Hepatocyte (in vitro differentiated cells): ENCODE data around the gene NRIP1. TPM values are rescaled to one million over a fixed set of nuclear protein-coding genes. Genes with fewer than 3 reads are reported as not detected.

ENCODE experiments used
- DNase-seq: peaks from one replicate; pipeline ENCODE4 v3.0.0-alpha.2; 2016; ENCODE audit warnings: low spot score
- H2AFZ ChIP-seq: fragments of 200-600 bp; sonication (generic); 2 replicates; pipeline ENCODE4 v1.6.0; 2016; ENCODE audit warnings: antibody characterized with exemption, mild to moderate bottlenecking
- H3K27ac ChIP-seq: fragments of 200-600 bp; sonication (generic); 2 replicates; pipeline ENCODE4 v1.5.1; 2016; ENCODE audit warnings: mild to moderate bottlenecking
- H3K27me3 ChIP-seq: fragments of 200-600 bp; sonication (generic); 2 replicates; pipeline ENCODE4 v1.6.1; 2016
- H3K36me3 ChIP-seq: fragments of 200-600 bp; sonication (generic); replicated peaks from 2 replicates; pipeline ENCODE4 v1.5.1; 2016; ENCODE audit warnings: low read depth; ENCODE audit not compliant: insufficient read depth
- H3K4me1 ChIP-seq: fragments of 200-600 bp; sonication (generic); 2 replicates; pipeline ENCODE4 v1.5.1; 2016; ENCODE audit warnings: mild to moderate bottlenecking, moderate library complexity; ENCODE audit not compliant: insufficient read depth
- H3K4me2 ChIP-seq: fragments of 200-600 bp; sonication (generic); 2 replicates; pipeline ENCODE4 v1.6.0; 2016
- H3K4me3 ChIP-seq: fragments of 200-600 bp; sonication (generic); 2 replicates; pipeline ENCODE4 v1.5.1; 2016; ENCODE audit warnings: mild to moderate bottlenecking
- H3K79me2 ChIP-seq: fragments of 200-600 bp; sonication (generic); 2 replicates; pipeline ENCODE4 v1.6.0; 2017; ENCODE audit warnings: mild to moderate bottlenecking
- H3K9me2 ChIP-seq: fragments of 200-600 bp; sonication (generic); replicated peaks from 2 replicates; pipeline ENCODE4 v1.6.0; 2017; ENCODE audit warnings: mild to moderate bottlenecking; ENCODE audit not compliant: insufficient read depth
- H3K9me3 ChIP-seq: fragments of 200-600 bp; sonication (generic); 2 replicates; pipeline ENCODE4 v1.5.1; 2016; ENCODE audit warnings: low read depth, mild to moderate bottlenecking
- H4K20me1 ChIP-seq: fragments of 200-600 bp; sonication (generic); 2 replicates; pipeline ENCODE4 v1.6.0; 2016; ENCODE audit warnings: mild to moderate bottlenecking; ENCODE audit not compliant: insufficient read depth, poor library complexity, severe bottlenecking
- EZH2 ChIP-seq: fragments of 200-600 bp; sonication (generic); IDR thresholded peaks from 2 replicates; pipeline ENCODE4 v1.6.1; 2016; ENCODE audit warnings: antibody characterized with exemption, mild to moderate bottlenecking, borderline replicate concordance
- EZH2phosphoT487 ChIP-seq: fragments of 200-600 bp; sonication (generic); IDR thresholded peaks from one replicate; pipeline ENCODE4 v1.6.1; 2018; ENCODE audit warnings: antibody characterized with exemption, mild to moderate bottlenecking, low read depth, moderate library complexity; ENCODE audit not compliant: unreplicated experiment, severe bottlenecking
- WGBS: methylation state at CpG from one replicate; pipeline ENCODE4 v1.1.6; 2016; ENCODE audit warnings: low lambda C conversion rate; ENCODE audit errors: missing lambda C conversion rate; 5-methylcytosine and 5-hydroxymethylcytosine counted together
- polyA plus RNA-seq: library from polyadenylated mRNA; unstranded; fragments of >200 nt; fragmentation: Nextera tagmentation; extraction: Ambion mirVana; gene quantifications from 2 replicates; pipeline ENCODE4 v1.2.1, GENCODE V29; 2016
- total RNA-seq: library from RNA; depleted of rRNA; stranded (reverse); fragments of >200 nt; gene quantifications from 2 replicates; pipeline ENCODE4 v1.2.3, GENCODE V29; 2014
- TF ChIP-seq, protein P1 (sequence below): fragments of 200-600 bp; sonication (generic); IDR thresholded peaks from 2 replicates; pipeline ENCODE4 v1.5.1; 2016; ENCODE audit warnings: antibody characterized with exemption, mild to moderate bottlenecking; ENCODE audit not compliant: poor library complexity

Gene NRIP1
- total and polyA plus RNA-seq, 2 experiments from 2014 or later, result 11.5 to 62.4 TPM

DNA sequence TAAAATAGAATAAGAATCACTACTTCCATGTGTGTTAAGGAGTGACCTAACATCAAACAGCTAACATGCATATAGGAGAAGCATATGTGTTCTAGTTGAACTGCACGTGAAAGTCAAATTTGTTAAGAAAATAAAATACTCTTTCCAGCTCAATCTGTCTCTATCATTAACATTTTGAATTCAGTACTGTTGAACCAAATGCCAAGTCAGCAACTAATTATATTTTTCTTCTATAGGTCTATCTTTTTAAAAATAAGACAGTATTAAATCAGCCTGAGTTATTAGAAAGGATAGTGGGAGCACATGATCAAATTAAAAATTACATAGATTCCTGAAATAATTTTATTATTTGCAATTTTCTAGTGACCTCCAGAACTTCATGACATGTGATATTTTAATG, 141.8 kb downstream of the NRIP1 start:
- TF ChIP-seq EZH2phosphoT487 (no peak), EZH2 (no peak)
- TF ChIP-seq, protein P1, sequence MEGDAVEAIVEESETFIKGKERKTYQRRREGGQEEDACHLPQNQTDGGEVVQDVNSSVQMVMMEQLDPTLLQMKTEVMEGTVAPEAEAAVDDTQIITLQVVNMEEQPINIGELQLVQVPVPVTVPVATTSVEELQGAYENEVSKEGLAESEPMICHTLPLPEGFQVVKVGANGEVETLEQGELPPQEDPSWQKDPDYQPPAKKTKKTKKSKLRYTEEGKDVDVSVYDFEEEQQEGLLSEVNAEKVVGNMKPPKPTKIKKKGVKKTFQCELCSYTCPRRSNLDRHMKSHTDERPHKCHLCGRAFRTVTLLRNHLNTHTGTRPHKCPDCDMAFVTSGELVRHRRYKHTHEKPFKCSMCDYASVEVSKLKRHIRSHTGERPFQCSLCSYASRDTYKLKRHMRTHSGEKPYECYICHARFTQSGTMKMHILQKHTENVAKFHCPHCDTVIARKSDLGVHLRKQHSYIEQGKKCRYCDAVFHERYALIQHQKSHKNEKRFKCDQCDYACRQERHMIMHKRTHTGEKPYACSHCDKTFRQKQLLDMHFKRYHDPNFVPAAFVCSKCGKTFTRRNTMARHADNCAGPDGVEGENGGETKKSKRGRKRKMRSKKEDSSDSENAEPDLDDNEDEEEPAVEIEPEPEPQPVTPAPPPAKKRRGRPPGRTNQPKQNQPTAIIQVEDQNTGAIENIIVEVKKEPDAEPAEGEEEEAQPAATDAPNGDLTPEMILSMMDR, result no peak
- no peak overlapping the region for H2AFZ ChIP-seq
- H3K4me1 ChIP-seq, result no peaks in the 10 kb centered on the region
- no peaks in the 10 kb centered on the region for H3K27me3 ChIP-seq
- no peaks in the 10 kb centered on the region for H4K20me1 ChIP-seq
- H3K9me3 ChIP-seq, result no peaks in the 10 kb centered on the region
- H3K9me2 ChIP-seq, result no peaks in the 10 kb centered on the region
- no peak for DNase-seq
- 89% methylated on average over 1 of the region's 1 CpG for WGBS
- no peaks in the 10 kb centered on the region for H3K36me3 ChIP-seq
- no peaks in the 10 kb centered on the region for H3K79me2 ChIP-seq
- H3K4me3 ChIP-seq, result no peak overlapping the region
- no peak overlapping the region for H3K4me2 ChIP-seq
- no peak overlapping the region for H3K27ac ChIP-seq

DNA sequence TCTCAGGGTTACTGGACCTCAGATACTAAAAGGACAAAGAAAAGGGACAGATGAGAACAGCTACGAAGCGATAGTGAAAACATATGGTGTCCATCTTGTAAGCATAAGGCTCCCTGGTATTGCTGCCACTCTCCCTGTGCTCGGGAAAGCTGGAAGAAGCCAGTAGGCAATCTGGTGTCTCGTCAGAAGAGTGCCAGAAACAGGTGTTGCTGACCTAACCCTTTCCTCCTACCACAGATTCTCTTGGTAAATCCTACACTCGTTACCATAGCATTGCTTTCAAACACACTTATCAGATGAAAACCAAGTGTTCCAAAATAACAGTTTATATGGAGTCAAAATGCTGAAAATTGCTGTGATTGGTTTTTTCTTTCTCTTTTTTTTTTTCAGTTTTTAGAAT, 146.3 kb downstream of the NRIP1 start:
- H3K27me3 ChIP-seq, result no peaks in the 10 kb centered on the region
- H3K4me2 ChIP-seq, result no peak overlapping the region
- H3K9me3 ChIP-seq, result no peaks in the 10 kb centered on the region
- TF ChIP-seq EZH2phosphoT487, result no peak
- TF ChIP-seq EZH2, result no peak
- TF ChIP-seq, protein P1, result no peak
- peaks cover 17% of the 10 kb centered on the region for H3K4me1 ChIP-seq
- no peak overlapping the region for H3K4me3 ChIP-seq
- no peak overlapping the region for H2AFZ ChIP-seq
- H3K36me3 ChIP-seq, result no peaks in the 10 kb centered on the region
- H3K9me2 ChIP-seq, result no peaks in the 10 kb centered on the region
- 77% methylated on average over 5 of the region's 5 CpGs for WGBS
- no peaks in the 10 kb centered on the region for H3K79me2 ChIP-seq
- DNase-seq, result no peak
- H4K20me1 ChIP-seq, result no peaks in the 10 kb centered on the region
- no peak overlapping the region for H3K27ac ChIP-seq

DNA sequence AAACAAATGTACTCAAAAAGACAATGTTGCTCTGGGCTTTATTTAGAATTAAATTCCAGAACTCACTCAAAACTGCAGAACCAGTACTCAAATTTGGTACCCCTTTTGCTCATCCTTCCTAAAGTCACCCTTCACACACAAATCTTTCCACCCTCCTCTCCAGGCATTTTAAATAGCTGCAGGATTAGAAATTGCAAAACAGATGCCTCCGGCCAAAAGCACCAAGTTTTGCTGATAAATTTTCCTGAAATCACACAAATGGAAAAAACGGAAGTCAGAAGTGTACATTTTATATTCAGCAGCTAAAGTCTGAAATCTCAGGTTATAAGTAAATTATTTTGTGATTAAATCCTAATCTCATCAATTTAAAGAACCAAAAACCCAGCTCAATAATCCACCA, 147.0 kb downstream of the NRIP1 start:
- Histone ChIP-seq H4K20me1 (no peaks in the 10 kb centered on the region), H3K4me2 (no peak overlapping the region), H3K79me2 (no peaks in the 10 kb centered on the region), H3K36me3 (no peaks in the 10 kb centered on the region), H3K9me3 (no peaks in the 10 kb centered on the region), H3K27ac (peak overlapping the region; percentile 88), H3K4me3 (no peak overlapping the region), H3K9me2 (no peaks in the 10 kb centered on the region), H3K4me1 (peaks cover 17% of the 10 kb centered on the region), H2AFZ (no peak overlapping the region), H3K27me3 (no peaks in the 10 kb centered on the region)
- 73% methylated on average over 2 of the region's 2 CpGs for WGBS
- DNase-seq, result no peak
- TF ChIP-seq, protein P1, result no peak
- no peak for TF ChIP-seq EZH2phosphoT487
- TF ChIP-seq EZH2, result no peak

DNA sequence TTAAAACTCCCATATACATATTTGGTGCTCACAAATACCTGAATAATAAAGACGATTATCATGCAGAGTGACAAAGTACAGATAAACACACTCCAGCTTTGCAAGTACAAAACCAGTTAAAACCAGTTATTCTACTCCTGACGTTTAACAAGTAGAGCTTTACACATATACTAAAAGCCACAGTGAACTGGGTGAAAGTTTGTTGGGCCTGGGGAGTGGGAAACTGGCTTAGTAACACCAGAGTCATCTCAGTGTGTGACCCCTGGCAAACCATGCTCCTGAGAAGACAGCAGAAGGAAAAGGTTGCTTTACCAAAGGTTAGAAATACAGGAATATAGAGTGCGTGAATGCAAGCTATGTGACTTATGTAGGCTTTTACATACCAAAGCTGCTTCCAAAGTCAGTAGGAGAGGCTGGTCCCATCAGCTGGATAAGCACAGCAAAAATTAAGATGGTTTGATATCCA, 148.1 kb downstream of the NRIP1 start:
- Histone ChIP-seq H3K27me3 (no peaks in the 10 kb centered on the region), H3K36me3 (no peaks in the 10 kb centered on the region), H3K9me2 (no peaks in the 10 kb centered on the region), H3K79me2 (no peaks in the 10 kb centered on the region), H3K27ac (peak overlapping the region; percentile 88), H3K4me3 (no peak overlapping the region), H3K9me3 (no peaks in the 10 kb centered on the region), H3K4me2 (peak overlapping the region; percentile 10), H3K4me1 (peaks cover 17% of the 10 kb centered on the region), H2AFZ (peak overlapping the region; percentile 36), H4K20me1 (no peaks in the 10 kb centered on the region)
- WGBS, result 38% methylated on average over 3 of the region's 3 CpGs
- TF ChIP-seq, protein P1, result no peak
- no peak for TF ChIP-seq EZH2phosphoT487
- no peak for TF ChIP-seq EZH2
- peak; percentile 17 for DNase-seq
